GM03348 (cell line): ENCODE data around the gene MLYCD.

Experiments used
- DNase-seq: peaks from one replicate; pipeline ENCODE4 v3.0.0; 2012; ENCODE audit warnings: low spot score

Gene MLYCD

DNA sequence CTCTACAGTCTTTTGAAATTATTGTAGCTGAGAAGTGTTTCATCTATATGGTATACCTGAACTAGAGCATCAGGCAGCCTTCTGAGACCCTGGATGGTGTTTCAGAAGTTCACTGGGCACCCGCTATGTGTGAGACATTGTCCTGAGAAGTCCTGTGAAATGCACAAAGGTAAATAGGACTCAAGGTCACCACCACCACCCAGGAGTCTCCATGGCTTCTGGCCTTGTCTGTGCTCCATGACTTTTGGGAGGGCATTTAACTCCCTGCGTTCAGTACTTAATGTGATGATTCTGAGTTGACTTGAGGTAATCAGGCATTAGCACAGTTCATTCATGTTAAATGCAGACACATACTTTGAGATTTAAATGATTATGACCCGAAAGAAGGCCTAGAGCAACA, 1.1 kb downstream of the MLYCD start:
- DNase-seq, result no peak

DNA sequence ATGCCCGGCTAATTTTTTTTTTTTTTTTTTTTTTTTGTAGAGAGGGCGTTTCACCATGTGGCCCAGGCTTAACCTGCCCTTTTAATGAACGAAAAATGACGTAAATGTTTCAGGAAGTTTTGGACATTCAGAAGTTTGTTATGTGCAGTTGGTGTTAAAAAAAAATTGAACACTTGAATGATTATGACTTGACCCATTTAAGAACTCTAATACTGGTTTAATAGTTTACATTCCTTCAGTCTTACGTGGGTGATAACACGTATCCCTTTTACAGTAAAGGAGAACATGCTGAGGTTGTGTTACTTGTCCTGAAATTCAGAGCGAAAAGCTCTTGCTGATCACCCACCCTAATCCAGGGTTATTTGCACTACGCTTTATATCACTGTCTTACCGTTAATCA, 1.7 kb downstream of the MLYCD start:
- no peak for DNase-seq

DNA sequence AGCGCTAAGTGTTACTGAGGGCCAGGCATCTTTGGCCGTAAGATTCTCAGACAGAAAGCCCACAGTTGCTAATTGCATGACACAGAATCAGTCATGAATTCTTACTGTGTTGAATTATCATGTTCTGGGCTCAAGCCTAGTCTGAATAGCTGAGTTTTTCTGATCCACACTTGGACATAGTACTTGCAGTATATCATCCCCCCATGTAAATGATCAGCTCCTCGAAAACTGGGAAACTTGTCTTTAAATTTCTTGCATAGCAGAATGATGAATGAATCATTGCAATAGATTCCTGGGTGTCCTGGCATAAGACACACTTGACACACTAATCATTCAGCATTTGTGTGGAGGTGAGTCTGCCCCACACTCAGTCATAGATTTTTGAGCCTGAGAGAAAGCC, 2.2 kb downstream of the MLYCD start:
- DNase-seq, result peak; percentile 63

DNA sequence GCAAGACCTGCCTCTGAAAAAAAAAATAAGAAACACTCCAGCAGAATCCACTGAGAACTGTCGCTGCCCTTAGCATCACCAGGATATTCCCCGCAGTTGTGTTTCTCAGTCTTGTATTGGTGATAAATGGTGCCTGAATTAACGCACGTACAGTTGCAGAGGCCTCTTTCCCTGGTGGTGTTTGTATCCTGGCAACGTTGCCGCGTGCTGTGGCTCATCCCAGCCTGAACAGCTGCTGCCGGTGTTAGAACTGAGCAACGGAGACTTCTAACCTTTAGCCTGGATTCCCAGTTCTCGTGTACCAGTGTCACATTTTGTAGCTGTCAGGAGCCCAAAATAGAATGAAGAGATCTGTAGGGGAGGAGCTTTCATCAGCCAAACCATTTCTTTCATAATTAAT, 4.8 kb downstream of the MLYCD start:
- no peak for DNase-seq

DNA sequence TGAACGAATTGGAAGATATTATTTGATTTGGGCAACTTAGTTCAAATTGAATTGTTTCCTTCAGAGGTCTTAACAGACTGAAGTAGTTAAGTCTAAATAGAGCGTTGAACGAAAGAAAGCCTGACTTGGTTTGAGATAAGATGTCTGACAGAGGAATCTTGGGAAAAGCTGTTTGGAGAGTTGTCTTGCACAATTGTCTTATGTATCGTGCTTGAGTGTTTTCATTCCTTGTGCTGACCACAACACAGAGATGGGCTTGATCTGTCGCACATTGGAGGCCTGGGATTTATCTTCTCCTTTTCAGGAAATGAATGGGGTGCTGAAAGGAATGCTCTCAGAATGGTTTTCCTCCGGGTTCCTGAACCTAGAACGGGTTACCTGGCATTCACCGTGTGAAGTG, 7.8 kb downstream of the MLYCD start:
- DNase-seq, result no peak

DNA sequence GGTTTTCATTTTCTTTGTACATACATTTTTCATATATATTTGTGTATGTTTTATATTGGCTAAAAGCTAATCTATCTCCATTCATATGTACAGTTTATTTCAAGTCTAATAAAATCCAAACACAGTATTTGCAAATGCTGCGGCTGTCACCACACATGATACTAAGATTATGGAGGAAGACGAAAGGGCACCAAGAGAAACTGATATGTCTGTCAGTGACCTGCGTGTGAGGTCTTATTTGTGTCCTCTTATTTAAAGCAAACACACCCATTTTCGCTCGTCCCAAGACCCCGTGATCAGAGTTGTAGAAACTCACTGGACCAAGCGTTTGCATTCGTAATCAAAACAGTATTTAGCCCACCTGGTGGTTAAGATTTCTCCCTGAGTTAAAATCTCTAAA, 8.2 kb downstream of the MLYCD start:
- no peak for DNase-seq

DNA sequence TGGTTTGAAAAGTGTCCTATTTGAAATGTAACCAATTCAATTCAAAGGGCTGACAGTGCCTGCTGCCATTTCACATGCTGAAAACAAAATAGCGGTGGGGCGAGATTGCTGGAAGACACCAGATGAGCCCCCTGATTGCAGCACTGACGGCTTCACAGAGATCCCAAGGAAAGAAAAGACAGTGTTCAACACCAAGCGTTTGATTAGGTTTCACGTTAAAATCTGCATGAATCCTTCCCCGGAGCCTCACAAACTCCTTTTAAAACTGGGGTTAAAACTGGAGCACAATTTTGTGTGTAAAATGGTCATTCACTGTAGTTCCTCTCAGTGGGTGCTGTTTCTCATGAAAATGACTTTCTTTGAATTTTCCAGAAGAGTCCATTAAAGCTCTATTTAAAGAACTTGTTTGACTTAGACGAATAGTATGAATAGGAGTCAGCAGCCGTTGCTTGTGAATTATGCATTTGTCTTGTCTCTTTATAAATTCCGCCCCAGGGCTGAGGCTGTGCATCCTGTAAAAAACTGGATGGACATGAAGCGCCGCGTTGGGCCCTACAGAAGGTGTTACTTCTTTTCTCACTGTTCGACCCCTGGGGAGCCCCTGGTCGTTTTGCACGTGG, 8.8 kb downstream of the MLYCD start:
- DNase-seq, result no peak

DNA sequence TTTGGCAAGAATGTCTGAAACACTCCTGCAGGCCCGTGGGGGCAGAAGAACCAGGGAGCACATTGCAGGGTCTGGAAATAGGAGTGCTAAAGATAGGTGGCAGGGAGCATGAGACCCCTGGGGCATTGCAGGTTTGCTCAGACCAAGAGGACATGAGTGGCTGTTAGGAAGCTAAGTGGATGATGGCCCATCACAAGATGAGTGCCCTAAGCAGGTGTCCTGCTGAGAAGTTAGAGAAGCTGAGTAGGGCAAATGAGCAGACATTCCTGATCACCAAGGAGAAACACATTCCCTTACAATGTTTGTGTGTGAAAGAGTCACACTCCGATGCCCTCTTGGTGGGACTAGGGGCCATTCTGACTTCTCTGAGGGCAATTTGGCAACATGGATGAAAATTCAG, 9.9 kb downstream of the MLYCD start:
- DNase-seq, result no peak

DNA sequence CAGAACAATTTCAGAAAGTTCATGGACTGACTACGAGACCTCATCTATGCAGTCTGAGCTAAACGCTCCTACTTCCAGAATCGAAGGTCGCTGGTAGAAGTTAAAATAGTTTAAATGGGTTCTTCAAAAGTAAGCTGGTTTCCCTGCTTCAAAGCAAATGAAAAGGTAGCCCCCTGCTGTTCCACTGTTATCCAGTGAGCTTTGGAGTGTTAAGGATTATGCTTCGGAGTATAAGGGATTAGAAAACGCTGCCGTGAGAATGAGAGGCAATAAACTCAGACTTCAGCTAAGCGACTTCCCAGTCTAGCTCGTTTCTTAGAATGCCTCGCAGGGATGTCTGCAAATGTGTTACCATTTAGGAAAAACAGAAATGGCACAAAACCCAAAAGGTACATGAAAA, 12.4 kb downstream of the MLYCD start:
- DNase-seq, result no peak

DNA sequence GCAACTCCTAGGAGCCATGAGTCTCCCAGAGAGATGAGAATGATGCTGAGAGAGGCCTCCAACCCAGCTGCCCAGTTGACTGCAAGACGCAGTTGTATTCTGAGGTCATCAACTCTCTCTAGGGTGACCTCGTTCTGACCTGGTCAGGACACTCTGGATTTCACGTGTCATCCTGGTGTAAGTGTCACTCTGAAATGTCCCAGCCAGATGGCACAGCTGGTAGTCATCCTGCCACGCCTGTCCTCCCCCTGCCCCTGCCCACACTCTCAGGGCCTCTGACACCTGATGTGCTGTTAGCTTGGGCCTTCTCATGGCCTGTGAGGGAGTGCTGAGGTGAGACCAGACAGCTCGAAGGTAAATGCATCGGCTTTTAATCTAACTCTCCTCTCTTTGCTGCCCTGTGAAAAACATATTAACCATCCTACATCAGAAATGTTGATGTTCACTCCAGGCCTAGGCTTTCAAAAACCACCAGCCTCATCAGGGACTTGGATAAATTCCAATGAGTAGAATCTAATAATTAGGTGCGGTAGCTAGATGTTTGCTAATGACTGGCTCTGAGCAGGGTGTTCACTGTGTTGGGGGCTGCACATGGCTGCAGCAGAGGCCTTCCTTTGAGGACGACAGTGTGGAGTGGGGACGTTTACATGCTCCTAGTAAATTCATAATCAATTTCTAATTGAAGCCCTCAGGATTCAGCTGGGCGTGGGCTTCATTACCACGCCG, 13.8 kb downstream of the MLYCD start:
- DNase-seq, result no peak

DNA sequence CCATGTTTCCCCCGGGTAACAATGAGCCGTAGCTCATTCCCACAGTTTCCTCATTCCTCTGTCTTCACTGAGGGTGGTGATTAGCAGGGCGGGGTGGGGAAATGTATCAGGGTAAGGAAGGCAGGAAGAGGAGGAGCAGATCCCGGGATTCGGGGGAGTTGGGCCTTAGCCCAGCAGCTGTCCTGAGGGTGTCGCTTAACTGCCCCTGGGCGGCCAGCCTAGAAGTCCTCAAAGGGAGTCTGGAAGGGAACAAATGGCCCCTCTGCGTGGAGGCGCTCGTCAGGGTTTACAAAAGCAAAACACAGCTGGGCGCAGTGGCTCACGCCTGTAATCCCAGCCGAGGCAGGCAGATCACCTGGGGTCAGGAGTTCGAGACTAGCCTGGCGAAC, 14.3 kb downstream of the MLYCD start:
- DNase-seq, result no peak

DNA sequence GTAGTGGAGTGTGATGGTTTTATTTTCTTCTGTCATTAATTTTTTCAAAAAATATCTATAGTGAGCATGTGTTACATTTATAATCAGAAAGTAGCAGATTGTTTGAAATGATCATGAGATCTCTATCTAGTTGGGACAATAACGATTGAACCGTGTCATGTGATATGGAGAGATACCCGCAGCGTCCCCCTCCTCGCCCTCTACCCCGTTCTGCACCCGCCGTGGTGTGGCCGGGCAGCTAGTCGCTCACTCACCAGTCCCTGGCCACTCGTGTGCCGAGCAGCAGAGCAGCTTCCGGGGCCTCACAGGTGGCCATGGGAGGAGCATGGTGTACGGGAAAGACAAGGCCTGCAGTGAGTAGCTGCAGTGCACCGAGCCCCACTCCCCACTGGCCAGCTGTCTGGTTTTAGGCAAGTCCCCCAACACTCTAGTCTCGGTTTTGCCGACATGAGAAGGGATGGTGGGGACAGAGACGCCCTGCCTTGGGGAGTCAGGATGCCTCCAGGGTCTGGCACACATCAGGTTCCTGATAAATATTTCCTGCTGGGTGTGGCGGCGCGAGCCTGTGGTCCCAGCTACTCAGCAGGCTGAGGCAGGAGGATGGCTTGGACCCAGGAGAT, 15.3 kb downstream of the MLYCD start:
- DNase-seq, result no peak

DNA sequence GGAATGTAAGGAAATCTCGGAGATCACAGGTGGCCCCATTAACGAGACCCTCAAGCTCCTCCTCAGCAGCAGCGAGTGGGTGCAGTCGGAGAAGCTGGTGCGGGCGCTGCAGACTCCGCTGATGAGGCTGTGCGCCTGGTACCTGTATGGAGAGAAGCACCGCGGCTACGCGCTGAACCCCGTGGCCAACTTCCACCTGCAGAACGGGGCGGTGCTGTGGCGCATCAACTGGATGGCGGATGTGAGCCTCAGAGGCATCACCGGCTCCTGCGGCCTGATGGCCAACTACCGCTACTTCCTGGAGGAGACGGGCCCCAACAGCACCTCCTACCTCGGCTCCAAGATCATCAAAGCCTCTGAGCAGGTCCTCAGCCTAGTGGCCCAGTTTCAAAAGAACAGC, 16.2 kb downstream of the MLYCD start:
- DNase-seq, result no peak

DNA sequence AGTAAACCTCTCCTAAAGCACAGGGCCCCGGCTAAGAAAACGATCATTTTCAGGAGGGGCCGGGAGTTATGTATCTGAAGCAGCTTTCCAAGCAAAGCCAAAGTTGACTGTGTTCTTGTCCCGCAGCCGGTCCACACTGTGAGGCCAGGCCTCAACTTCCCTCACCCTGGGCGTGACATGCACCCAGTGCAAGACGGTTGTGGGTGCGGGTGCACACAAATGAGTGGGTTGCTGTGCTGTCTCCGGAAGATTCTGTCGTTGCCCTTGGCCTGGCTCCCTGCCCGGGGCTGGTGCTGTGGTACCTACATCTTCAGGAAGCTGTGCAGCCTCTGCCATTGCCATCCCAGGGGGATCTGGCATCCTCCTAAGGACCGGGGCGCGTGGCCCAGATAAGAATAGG, 16.6 kb downstream of the MLYCD start:
- no peak for DNase-seq

DNA sequence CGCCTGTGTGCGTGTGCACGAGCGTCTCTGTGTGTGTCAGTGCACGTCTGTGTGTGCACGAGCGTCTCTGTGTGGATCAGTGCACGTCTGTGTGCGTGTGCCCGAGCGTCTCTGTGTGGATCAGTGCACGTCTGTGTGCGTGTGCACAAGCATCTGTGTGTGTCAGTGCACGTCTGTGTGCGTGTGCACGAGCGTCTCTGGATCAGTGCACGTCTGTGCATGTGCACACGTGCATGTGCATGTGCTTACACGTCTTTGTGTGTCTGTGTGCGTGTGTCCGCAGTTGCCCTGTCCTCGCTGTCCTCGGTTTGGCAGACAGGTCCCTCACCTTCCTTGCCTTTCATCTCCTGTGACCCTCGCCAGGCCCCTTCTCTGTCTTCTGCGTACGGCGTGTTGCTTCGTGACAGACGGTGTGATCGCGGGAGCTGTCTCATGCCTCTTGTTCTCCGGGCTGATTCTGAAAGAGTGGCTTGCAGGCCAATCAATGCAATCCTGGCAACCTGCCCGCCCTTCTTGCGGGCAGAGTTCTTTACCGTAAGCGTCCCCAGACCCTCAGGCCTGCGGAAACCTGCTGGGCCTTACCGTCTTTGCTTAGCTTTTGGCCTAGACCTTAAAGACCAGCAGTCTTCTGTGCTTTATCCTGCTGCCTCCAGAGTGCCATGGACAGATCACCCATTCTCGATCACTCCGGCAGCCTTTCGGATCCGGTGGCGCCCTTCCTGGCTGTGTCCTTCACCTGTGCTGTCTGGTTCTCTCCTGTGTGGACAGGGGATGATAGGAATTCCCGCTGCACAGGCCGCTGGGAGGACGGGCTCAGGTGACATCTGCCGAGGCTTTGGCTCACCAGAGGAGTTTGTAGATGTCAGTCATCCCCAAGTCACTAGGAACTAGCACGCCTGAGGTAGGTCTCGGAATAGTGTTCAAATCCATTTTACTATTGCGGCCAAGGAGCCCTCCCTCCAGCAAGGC, 18.5 kb downstream of the MLYCD start:
- no peak for DNase-seq

DNA sequence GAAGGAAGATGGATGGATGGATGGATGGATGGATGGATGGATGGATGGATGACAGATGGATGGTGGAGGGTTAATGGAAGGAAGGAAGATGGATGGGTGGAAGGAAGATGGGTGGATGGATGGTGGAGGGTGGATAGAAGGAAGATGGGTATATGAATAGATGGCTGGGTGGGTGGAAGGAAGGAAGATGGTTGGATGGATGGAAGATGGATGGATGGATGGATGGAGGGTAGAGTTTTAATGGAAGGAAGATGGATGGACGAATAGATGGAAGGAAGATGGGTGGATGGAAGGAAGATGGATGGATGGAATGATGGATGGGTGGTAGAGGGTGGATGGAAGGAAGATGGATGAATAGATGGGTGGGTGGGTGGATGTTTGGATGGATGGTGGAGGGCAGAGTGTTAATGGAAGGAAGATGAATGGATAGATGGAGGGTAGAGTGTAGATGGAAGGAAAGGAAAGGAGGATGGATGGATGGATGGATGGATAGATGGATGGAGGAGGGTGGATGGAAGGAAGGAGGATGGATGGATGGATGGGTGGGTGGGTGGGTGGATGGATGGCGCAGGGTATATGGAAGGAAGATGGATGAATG, 22.1 kb downstream of the MLYCD start:
- no peak for DNase-seq

DNA sequence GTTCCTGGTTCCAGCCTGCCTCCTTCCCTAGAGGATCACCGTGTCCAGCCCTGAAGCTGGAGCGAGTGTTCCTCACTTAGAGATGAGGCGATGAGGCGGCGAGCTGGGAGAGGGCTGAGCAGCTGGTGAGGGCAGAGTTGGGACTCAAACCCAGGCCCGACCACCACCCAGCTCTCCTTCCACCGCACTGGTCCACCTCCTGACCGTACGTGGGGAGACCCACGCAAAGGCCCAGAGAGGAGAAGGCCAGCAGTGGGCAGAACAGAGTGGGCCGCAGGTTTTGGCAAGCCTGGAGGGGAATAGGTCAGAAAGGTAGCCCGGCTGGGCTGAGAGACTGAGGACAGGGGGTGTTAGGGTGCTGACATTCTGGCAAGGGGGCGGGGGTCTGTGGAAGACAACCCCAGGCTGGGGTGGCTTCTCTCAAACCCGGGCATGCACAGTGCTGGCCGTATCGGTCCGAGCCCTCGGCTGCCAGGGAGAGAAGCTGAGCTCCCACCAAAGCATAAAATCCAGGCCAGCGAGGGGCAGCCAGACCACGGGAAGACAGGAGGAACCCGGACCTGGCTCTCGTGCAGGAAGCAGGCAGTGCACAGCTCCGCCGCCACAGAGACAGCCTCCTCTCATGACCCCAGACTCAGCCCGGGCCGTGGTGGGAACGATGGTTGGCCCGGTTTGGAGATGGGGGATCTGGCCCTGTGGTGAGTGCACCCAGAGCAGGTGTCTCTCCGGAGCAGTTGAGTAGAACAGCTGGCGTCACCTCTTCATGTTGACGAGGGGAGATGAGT, 24.9 kb downstream of the MLYCD start:
- no peak for DNase-seq

DNA sequence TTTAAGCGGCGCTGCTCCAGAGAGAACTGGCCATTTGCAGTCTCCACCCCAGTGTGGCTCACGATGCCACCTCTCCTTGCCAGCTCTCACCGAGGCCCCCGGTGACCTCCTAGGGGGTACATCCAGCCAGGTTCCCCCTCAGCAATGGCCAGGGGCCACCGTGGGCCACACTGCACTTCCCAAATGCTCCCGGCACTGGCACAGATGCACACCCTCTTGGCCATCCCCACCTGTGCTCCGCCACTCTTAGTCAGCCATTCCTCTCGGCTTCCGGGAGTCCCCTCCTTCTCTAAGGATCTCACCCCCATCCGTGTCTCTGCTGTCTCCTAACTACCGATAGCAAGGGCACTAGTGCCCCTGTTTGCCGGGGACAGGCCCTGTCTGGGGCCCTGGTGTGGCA, 25.8 kb downstream of the MLYCD start:
- DNase-seq, result no peak

DNA sequence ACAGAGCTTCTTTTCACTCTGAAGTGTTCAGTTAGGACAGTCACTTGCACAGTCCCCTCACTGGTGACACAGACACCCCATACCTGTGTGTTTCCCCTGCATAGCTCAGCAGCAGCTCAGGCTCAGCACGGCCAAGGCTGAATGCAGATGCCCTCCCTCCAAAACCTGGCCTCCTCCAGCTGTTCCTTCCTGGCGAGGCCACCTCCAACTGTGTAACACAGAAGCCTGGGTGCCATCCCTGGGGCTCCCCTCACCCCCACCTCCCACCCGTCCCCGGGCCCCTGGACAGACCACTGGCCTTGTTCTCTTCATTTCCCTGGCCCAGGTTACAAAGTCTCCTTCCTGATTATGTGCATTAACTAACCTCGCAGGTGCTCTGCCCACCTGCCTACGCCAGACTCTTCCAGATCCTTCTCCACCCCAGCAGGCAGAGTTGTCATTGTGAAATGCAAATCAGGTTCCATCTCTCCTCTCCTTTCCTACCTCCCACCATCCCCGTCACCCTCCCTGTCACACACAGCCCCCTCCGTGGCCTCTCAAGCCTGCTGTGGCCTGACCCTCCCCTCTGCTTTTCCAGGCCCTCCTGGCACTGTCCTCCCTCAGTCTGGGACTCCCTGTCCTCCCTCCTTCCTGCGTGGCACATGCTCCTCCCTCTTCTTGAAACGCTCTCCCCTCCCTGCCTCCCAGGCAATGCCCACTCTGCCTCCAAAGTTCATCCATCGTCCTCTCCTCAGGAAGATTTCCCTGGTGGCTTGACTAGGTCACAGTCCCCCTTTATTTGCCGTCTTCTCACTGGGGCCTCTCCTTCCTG, 26.4 kb downstream of the MLYCD start:
- no peak for DNase-seq

DNA sequence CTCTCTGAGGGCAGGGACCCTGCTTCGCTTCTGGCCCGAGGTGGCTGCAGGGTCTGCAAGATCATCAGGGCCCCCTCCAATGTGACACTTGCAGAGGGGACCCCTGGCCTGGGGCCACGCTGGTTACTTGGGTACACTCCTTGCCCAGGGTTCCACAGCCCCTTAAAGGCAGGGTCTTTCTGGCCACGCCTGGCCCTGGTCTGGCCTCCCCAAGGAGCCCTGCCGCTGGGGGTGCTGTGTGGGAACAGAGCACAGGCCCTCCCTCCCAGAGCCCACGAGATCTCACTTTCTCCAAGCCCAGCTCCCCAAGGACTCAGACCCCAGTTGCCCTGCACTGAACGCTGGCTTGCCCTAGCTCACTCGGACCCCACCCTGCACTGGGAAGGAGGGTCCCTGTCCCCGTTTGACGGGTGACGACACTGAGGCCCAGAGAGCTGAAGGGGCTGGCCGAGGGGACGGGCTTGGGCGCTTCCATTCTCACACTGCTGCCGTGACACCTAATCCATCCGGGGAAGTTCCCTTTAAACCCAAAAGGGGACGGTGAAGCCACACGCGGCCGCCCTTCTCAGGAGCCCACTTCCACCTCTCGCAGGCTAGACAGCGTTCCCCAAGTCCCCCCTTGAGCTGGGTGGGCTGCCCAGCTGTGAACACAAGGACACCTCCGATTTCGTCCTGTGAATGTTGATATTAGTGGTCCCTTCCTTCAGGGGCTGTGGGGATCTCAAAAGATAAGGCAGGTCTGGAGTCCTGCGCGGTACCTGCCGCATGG, 27.2 kb downstream of the MLYCD start:
- no peak for DNase-seq
